Esophagus muscularis mucosa (tissue), 2 donors: ENCODE results near the gene RANBP3.

Experiments used
- POLR2A ChIP-seq: fragments of 450-650 bp; IDR thresholded peaks from one replicate; pipeline ENCODE4 v1.6.1; 2017; ENCODE audit warnings: antibody characterized with exemption, moderate library complexity, mild to moderate bottlenecking, low read depth
- POLR2AphosphoS5 ChIP-seq, 2 donors: sonication (generic); formaldehyde crosslinking; IDR thresholded peaks; one replicate each; pipeline ENCODE4 v1.6.1; 2017; ENCODE audit warnings: antibody characterized with exemption in 2 of 2

- TF ChIP-seq POLR2A (no peak), POLR2AphosphoS5 (IDR thresholded peaks at IDR 0.05) (no peak)
Observed at GRCh38 chr19:5994405-5995165, 16.6 kb upstream of the RANBP3 start.
